ENCODE results near the gene NUDCD2. TPM values are rescaled to one million over a fixed set of nuclear protein-coding genes. Genes with fewer than 3 reads are reported as not detected.

Gene NUDCD2
- total RNA-seq, 1 donor from 2014 or later: 15.9 TPM

DNA sequence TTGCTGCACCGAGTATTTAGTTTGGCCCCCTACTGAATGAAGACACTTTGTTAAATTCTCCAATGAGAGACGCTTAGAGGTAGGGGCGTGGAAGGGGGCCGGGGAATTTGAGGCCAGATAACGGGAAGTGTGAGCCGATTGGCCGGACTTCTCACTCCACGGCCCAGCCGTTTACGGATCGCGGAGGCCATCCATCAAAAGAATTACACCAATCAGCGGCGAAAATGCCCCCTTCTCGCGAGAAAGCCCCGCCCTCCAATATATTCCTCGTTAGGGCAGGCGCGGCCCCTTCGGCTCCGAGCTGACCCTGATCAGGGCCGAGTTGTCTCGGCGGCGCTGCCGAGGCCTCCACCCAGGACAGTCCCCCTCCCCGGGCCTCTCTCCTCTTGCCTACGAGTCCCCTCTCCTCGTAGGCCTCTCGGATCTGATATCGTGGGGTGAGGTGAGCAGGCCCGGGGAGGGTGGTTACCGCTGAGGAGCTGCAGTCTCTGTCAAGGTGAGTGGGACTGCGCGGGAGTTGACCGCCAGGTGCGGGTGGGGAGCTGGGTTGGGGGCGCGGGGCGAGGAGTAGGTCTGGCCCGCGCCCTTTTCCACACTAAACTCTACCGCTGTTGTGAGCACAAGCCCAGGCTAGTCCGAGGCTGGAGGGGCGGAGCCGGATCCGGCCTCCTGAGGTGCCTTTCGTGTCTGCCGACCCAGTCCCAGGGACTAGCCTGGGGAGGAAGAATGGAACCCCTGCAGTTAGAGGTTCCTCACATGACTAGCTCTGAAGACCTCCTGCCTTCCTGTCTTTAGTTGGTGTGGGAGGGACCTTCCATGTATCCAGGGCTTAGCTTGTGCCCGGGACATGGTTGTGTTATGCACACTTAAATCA lies 22.4 kb downstream of the NUDCD2 start, which contains the start of gene CCNG1:
TSS of gene CCNG1 (plus strand) at position 287 of the 874 bp plus-strand sequence. CDS start 1,662 bp downstream, outside the sequence.
- H3K4me1 ChIP-seq (ENCODE audit: insufficient read depth, low read length): peaks cover 9% of the 10 kb centered on the region
- H3K9me3 ChIP-seq (ENCODE audit: insufficient read depth, low read depth, low read length): no peaks in the 10 kb centered on the region
- Mint-ChIP-seq H3K36me3 (ENCODE audit: low read depth, unreplicated experiment) (peaks cover 6% of the 10 kb centered on the region), H3K27me3 (ENCODE audit: low read depth, unreplicated experiment) (no peaks in the 10 kb centered on the region), H3K4me1 (ENCODE audit: low read depth, unreplicated experiment) (peaks cover 33% of the 10 kb centered on the region), H3K27ac (ENCODE audit: unreplicated experiment) (peak within 1 kb of the TSS; percentile 93), H3K4me3 (ENCODE audit: unreplicated experiment) (peak within 1 kb of the TSS; percentile 97), H3K9me3 (ENCODE audit: unreplicated experiment) (no peaks in the 10 kb centered on the region)
- H3K4me2 ChIP-seq (ENCODE audit: low read length): peak within 1 kb of the TSS; percentile 86
- peak within 1 kb of the TSS; percentile 94 for H3K4me3 ChIP-seq (ENCODE audit: insufficient read depth, low read depth, low read length)
- TF ChIP-seq, protein P1, sequence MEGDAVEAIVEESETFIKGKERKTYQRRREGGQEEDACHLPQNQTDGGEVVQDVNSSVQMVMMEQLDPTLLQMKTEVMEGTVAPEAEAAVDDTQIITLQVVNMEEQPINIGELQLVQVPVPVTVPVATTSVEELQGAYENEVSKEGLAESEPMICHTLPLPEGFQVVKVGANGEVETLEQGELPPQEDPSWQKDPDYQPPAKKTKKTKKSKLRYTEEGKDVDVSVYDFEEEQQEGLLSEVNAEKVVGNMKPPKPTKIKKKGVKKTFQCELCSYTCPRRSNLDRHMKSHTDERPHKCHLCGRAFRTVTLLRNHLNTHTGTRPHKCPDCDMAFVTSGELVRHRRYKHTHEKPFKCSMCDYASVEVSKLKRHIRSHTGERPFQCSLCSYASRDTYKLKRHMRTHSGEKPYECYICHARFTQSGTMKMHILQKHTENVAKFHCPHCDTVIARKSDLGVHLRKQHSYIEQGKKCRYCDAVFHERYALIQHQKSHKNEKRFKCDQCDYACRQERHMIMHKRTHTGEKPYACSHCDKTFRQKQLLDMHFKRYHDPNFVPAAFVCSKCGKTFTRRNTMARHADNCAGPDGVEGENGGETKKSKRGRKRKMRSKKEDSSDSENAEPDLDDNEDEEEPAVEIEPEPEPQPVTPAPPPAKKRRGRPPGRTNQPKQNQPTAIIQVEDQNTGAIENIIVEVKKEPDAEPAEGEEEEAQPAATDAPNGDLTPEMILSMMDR (IDR thresholded peaks at IDR 0.05; ENCODE audit: insufficient read depth, low read depth, low read length): no peak
- TF ChIP-seq EZH2 (IDR thresholded peaks at IDR 0.05; ENCODE audit: insufficient read depth, low read length): no peak
- DNase-seq (ENCODE audit: low read depth) (peak; percentile 92), FAIRE-seq (peak; percentile 79)
- H3K27me3 ChIP-seq (ENCODE audit: insufficient read depth, low read length): no peaks in the 10 kb centered on the region
- H3K27ac ChIP-seq (ENCODE audit: low read depth, low read length): peak within 1 kb of the TSS; percentile 85
- peak within 1 kb of the TSS; percentile 58 for H2AFZ ChIP-seq (ENCODE audit: low read depth, low read length)
- H4K20me1 ChIP-seq (ENCODE audit: insufficient read depth, low read length): peaks cover 49% of the 10 kb centered on the region
- H3K79me2 ChIP-seq (ENCODE audit: insufficient read depth, low read length): peaks cover 48% of the 10 kb centered on the region
- H3K9ac ChIP-seq (ENCODE audit: low read length): peak within 1 kb of the TSS; percentile 98
- peaks cover 23% of the 10 kb centered on the region for H3K36me3 ChIP-seq (ENCODE audit: insufficient read depth, low read length)

DNA sequence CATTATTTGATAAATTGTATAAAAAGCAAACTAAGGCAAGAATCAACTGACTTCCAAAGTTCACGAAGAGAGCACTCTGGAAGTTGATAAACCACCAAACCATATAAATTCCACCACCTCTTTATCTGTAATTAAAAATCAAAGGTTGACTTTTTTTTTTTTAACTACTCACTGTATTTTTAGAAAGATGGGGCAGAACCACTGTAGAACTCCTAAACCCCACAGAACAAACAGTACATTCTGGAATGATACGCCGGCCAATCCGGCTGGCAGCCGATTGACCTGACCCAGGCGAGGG lies 22.9 kb downstream of the NUDCD2 start:
- H3K4me1 Mint-ChIP-seq (ENCODE audit: low read depth, unreplicated experiment): peaks cover 30% of the 10 kb centered on the region

More for the DNA sequence above, 22.9 kb downstream of the NUDCD2 start:
- peaks cover 6% of the 10 kb centered on the region for H3K36me3 Mint-ChIP-seq (ENCODE audit: low read depth, unreplicated experiment)
- peak overlapping the region; percentile 94 for H3K4me3 ChIP-seq (ENCODE audit: insufficient read depth, low read depth, low read length)
- H3K4me3 Mint-ChIP-seq (ENCODE audit: unreplicated experiment): peak overlapping the region; percentile 97
- peaks cover 43% of the 10 kb centered on the region for H4K20me1 ChIP-seq (ENCODE audit: insufficient read depth, low read length)
- DNase-seq (ENCODE audit: low read depth) (no peak), FAIRE-seq (no peak)
- peaks cover 2% of the 10 kb centered on the region for H3K27me3 Mint-ChIP-seq (ENCODE audit: low read depth, unreplicated experiment)
- peaks cover 17% of the 10 kb centered on the region for H3K36me3 ChIP-seq (ENCODE audit: insufficient read depth, low read length)
- TF ChIP-seq, protein P1 (IDR thresholded peaks at IDR 0.05; ENCODE audit: insufficient read depth, low read depth, low read length): no peak
- TF ChIP-seq EZH2 (IDR thresholded peaks at IDR 0.05; ENCODE audit: insufficient read depth, low read length): no peak
- peak overlapping the region; percentile 86 for H3K4me2 ChIP-seq (ENCODE audit: low read length)
- peak overlapping the region; percentile 51 for H3K27ac ChIP-seq (ENCODE audit: low read depth, low read length)
- no peaks in the 10 kb centered on the region for H3K9me3 Mint-ChIP-seq (ENCODE audit: unreplicated experiment)
- H3K4me1 ChIP-seq (ENCODE audit: insufficient read depth, low read length): peaks cover 9% of the 10 kb centered on the region
- peak overlapping the region; percentile 93 for H3K27ac Mint-ChIP-seq (ENCODE audit: unreplicated experiment)
- H3K9ac ChIP-seq (ENCODE audit: low read length): peak overlapping the region; percentile 59
- no peaks in the 10 kb centered on the region for H3K9me3 ChIP-seq (ENCODE audit: insufficient read depth, low read depth, low read length)
- no peaks in the 10 kb centered on the region for H3K27me3 ChIP-seq (ENCODE audit: insufficient read depth, low read length)
- H2AFZ ChIP-seq (ENCODE audit: low read depth, low read length): peak overlapping the region; percentile 29
- peaks cover 46% of the 10 kb centered on the region for H3K79me2 ChIP-seq (ENCODE audit: insufficient read depth, low read length)
